Mesodermal cell (in vitro differentiated cells): ENCODE measurements around the gene DEFB116. TPM values are rescaled to one million over a fixed set of nuclear protein-coding genes. Genes with fewer than 3 reads are reported as not detected.
"Not testable (repeated sequence)": the region's sequence is repeated elsewhere in the genome, so short reads cannot be mapped to it uniquely, and the experiment has no call there.

Source experiments
- H3K27ac ChIP-seq: 2 replicates; pipeline ENCODE4 v1.7.0; 2013; ENCODE audit warnings: mild to moderate bottlenecking, low read depth, low read length, moderate library complexity; ENCODE audit not compliant: severe bottlenecking
- H3K36me3 ChIP-seq: 2 replicates; pipeline ENCODE4 v1.7.1; 2013; ENCODE audit warnings: mild to moderate bottlenecking, low read length, moderate library complexity; ENCODE audit not compliant: control insufficient read depth, insufficient read depth
- H3K4me1 ChIP-seq: one replicate; pipeline ENCODE4 v1.7.1; 2013; ENCODE audit warnings: mild to moderate bottlenecking, low read length; ENCODE audit not compliant: insufficient read depth, control insufficient read depth, poor library complexity, severe bottlenecking
- H3K4me3 ChIP-seq: 2 replicates; pipeline ENCODE4 v1.7.0; 2013; ENCODE audit warnings: low read length, control low read depth, mild to moderate bottlenecking; ENCODE audit not compliant: insufficient read depth, poor library complexity, severe bottlenecking; ENCODE audit errors: extremely low read depth
- H3K9me3 ChIP-seq: 2 replicates; pipeline ENCODE4 v1.7.1; 2013; ENCODE audit warnings: mild to moderate bottlenecking, low read length, moderate library complexity; ENCODE audit not compliant: control insufficient read depth
- WGBS, 2 experiments: methylation state at CpG; one replicate each; pipeline ENCODE4 v1.1.5; 2013; ENCODE audit warnings: missing lambda C conversion rate in 2 of 2; ENCODE audit not compliant: insufficient coverage in 2 of 2; 5-methylcytosine and 5-hydroxymethylcytosine counted together
- polyA plus RNA-seq, 2 experiments: library from polyadenylated mRNA; stranded (reverse); fragments of 50-300 nt; gene quantifications; one replicate each; pipeline ENCODE4 v1.2.3, GENCODE V29; 2013

The DEFB116 gene
- not detected for polyA plus RNA-seq (2013, experiment 1 of 2)
- not detected for polyA plus RNA-seq (2013, experiment 2 of 2)

DNA sequence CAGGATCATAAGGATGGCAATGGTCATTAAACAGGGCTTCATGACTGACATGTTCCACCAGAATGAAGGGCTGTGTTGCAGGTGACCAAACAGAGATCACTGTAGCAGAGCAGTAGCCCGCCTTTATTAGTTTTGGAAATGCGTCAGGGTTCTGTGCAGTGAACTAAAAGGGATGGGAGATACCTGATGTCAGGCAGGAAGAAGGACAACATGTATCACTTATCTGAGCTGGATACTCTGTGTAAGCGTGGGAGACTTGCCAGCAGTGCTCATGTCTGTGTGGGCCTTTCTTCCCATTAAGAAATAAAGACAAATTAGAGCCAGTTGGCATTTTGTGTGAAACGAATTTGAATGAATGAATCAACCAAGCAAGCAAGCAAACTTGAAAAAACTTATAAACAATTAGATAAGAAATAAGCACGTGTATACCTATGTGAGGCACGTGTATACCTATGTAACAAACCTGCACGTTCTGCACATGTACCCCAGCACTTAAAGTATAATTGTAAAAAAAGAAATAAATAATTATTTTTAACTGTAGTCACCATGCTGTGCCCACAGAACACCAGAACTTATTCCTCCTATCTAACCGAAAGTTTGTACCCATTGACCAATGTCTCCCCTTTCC, at the start of gene DEFB116:
DEFB116 (minus strand) TSS at position 51 of the 628 bp plus-strand sequence; CDS start at position 51, 0 bp downstream.
- Histone ChIP-seq H3K4me3 (no peak within 1 kb of the TSS), H3K36me3 (no peaks in the 10 kb centered on the region), H3K27ac (no peak within 1 kb of the TSS), H3K9me3 (peaks cover 61% of the 10 kb centered on the region), H3K4me1 (no peaks in the 10 kb centered on the region)
- 76 to 92% methylated on average over 2 to 3 of the region's 8 CpGs for WGBS, 2 experiments

- H3K27ac ChIP-seq = no peak overlapping the region
- H3K9me3 ChIP-seq = peaks cover 41% of the 10 kb centered on the region
- no peaks in the 10 kb centered on the region for H3K4me1 ChIP-seq
- H3K4me3 ChIP-seq = no peak overlapping the region
- WGBS, 2 experiments = 17 to 57% methylated on average over 1 of the region's 1 CpG
- H3K36me3 ChIP-seq = no peaks in the 10 kb centered on the region
These were observed 47.6 kb upstream of the DEFB116 start for GRCh38 chr20:31355981-31356380.

- Histone ChIP-seq H3K4me1 (no peaks in the 10 kb centered on the region), H3K4me3 (no peak overlapping the region), H3K36me3 (no peaks in the 10 kb centered on the region), H3K9me3 (peaks cover 52% of the 10 kb centered on the region), H3K27ac (no peak overlapping the region)
These were observed 33.1 kb upstream of the DEFB116 start for GRCh38 chr20:31341470-31341869.

GRCh38 chr20:31330893-31331292, 22.5 kb upstream of the DEFB116 start:
- Histone ChIP-seq H3K9me3 (peaks cover 29% of the 10 kb centered on the region), H3K4me1 (no peaks in the 10 kb centered on the region), H3K27ac (no peak overlapping the region), H3K4me3 (no peak overlapping the region), H3K36me3 (no peaks in the 10 kb centered on the region)

DNA sequence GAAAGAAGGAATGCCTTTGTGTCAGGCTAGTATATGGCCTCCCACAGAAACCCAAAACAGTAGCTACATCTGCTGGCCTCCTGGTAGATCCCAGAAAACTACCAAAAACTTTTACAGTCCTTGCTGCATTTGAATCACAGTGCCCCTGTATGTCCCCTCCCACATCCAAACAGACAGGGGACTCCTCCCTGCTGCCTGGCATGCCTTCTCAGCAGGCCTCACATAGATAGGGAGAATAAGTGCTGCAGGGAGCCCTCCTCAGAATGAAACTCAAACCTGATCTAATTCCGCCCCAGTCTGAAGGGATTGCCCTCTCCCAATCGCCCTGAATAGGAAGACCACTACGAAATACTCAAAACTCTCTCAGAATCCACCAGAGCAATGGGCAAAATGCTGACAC, 14.1 kb upstream of the DEFB116 start:
- H3K36me3 ChIP-seq = no peaks in the 10 kb centered on the region
- H3K9me3 ChIP-seq = peaks cover 48% of the 10 kb centered on the region
- no peaks in the 10 kb centered on the region for H3K4me1 ChIP-seq
- H3K4me3 ChIP-seq = no peak overlapping the region
- WGBS, 2 experiments = 44 to 100% methylated on average over 1 to 3 of the region's 3 CpGs
- H3K27ac ChIP-seq = no peak overlapping the region

- not testable (repeated sequence) for H3K4me1 ChIP-seq, H3K27ac ChIP-seq, H3K36me3 ChIP-seq, H3K4me3 ChIP-seq
- 69 to 71% methylated on average over 6 of the region's 7 CpGs for WGBS, 2 experiments
- peaks cover 39% of the 10 kb centered on the region for H3K9me3 ChIP-seq
These were observed 23.4 kb downstream of the DEFB116 start for GRCh38 chr20:31284964-31285363.

DNA sequence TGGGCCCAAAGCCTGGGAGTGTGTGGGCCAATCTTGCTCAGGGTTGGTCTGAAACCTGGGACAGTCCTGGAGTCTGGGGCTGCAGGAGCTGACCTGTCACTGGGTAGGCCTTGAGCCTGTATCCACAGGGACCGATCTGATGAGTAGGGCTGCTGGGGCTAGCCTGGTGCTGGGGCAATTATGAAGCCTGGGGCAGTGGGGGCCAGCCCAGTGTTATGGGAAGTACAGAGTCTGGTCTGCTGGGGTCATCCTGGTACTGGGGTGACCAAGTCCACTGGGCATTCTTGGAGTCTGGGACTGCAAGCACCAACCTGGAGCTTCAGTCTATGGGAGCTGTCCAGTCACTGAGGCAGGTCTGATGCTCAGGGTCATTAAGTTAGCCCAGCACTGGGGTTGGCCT, 30.2 kb downstream of the DEFB116 start:
- H3K4me3 ChIP-seq = no peak overlapping the region
- H3K36me3 ChIP-seq = no peaks in the 10 kb centered on the region
- no peak overlapping the region for H3K27ac ChIP-seq
- 86 to 89% methylated on average over 1 of the region's 1 CpG for WGBS, 2 experiments
- H3K9me3 ChIP-seq = peaks cover 42% of the 10 kb centered on the region
- H3K4me1 ChIP-seq = no peaks in the 10 kb centered on the region

DNA sequence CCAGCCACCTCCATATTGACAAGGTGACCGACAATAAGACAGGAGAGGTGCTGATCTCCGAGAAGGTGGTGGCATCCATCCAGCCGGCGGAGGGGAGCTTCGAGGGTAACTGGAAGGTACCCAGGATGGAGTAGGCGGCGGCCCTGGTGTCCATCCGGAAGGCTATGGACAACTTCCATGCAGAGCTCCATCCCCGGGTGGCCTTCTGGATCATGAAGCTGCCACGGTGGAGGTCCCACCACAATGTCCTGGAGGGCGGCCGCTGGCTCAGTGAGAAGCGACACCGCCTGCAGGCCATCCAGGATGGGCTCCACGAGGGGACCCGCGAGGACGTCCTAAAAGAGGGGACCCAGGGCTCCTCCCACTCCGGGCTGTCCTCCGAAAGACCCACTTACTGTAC, 33.9 kb downstream of the DEFB116 start:
- Histone ChIP-seq H3K27ac (no peak overlapping the region), H3K36me3 (no peaks in the 10 kb centered on the region), H3K4me1 (no peaks in the 10 kb centered on the region), H3K9me3 (peaks cover 53% of the 10 kb centered on the region), H3K4me3 (no peak overlapping the region)
- 86 to 91% methylated on average over 17 to 20 of the region's 20 CpGs for WGBS, 2 experiments

- Histone ChIP-seq H3K36me3 (no peaks in the 10 kb centered on the region), H3K27ac (no peak overlapping the region), H3K9me3 (peaks cover 45% of the 10 kb centered on the region), H3K4me1 (no peaks in the 10 kb centered on the region), H3K4me3 (no peak overlapping the region)
- 73 to 89% methylated on average over 3 to 4 of the region's 6 CpGs for WGBS, 2 experiments
These were observed 48.0 kb downstream of the DEFB116 start for GRCh38 chr20:31260326-31260932.

- no CpG with 5 or more reads among the region's 2 CpGs for WGBS, 2 experiments
- peaks cover 55% of the 10 kb centered on the region for H3K9me3 ChIP-seq
These were observed 51.0 kb downstream of the DEFB116 start, which contains the start of gene DEFB115 for GRCh38 chr20:31257364-31257763. DEFB115 (plus strand) TSS chr20:31257664; CDS start chr20:31257664, 0 bp downstream.

DNA sequence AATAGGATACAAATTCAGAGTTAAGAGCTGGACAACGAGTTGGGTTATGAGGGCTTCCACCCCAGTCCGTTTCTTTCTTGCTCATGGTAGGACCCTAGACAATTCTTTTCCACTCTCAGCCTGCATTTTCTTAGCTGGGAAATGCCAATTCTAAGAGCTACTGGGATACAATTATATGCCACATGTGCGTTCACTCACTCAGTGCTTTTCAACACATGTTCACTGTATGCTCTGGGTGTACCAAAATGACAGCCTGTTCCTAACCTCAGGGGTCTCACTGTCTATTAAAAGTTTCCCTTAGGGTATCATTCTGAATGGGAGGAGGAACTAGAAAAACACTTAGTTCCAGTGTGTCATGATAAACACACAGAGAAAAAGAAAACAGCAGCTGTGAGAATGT, 51.4 kb downstream of the DEFB116 start:
- H3K9me3 ChIP-seq = peaks cover 58% of the 10 kb centered on the region
- WGBS, 2 experiments = 25 to 44% methylated on average over 2 of the region's 3 CpGs

More at GRCh38 chr20:31257364-31257763, 51.0 kb downstream of the DEFB116 start, which contains the start of gene DEFB115:
- Histone ChIP-seq H3K27ac (no peak within 1 kb of the TSS), H3K36me3 (no peaks in the 10 kb centered on the region), H3K4me3 (no peak within 1 kb of the TSS), H3K4me1 (no peaks in the 10 kb centered on the region)

More for the DNA sequence above, 51.4 kb downstream of the DEFB116 start:
- Histone ChIP-seq H3K4me3 (no peak overlapping the region), H3K4me1 (no peaks in the 10 kb centered on the region), H3K36me3 (no peaks in the 10 kb centered on the region), H3K27ac (no peak overlapping the region)
